ENCODE data around the gene KLHDC7B. TPM values are rescaled to one million over a fixed set of nuclear protein-coding genes. Genes with fewer than 3 reads are reported as not detected.

Gene KLHDC7B
- total and polyA plus RNA-seq, 8 donors, result 0.03 to 0.73 (median 0.07) TPM; not detected in 3

DNA sequence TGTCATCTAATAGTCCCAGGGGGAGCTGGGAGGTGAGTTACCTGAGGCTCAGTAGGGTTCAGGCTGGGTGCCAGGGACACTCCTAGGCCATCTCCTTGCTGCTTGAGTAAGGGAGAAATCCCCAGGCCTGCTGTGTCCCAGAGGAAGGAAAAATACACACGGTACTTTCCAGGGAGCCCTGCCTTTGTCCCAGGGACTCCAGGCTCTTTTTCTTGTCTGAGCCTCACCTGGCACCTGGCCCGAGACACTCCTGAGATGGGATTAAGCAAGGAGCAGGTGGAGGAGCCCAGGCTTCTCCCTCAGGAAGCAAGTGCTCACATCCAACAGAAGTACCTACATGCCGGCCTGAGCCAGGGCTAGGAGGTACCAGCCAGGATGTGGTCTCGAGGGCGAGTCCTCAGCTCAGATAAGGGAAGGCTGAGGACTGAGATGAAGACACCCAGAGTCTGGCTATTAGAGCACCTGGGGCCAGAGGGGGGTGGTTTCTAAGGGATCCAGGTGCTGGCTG is 899 bp upstream of the KLHDC7B start:
- peak overlapping the region; percentile 79 to 100 for H3K27ac ChIP-seq
- peak overlapping the region in 1 of 2 donors; percentile 23 for H3K4me3 ChIP-seq
- TF ChIP-seq, protein P1, sequence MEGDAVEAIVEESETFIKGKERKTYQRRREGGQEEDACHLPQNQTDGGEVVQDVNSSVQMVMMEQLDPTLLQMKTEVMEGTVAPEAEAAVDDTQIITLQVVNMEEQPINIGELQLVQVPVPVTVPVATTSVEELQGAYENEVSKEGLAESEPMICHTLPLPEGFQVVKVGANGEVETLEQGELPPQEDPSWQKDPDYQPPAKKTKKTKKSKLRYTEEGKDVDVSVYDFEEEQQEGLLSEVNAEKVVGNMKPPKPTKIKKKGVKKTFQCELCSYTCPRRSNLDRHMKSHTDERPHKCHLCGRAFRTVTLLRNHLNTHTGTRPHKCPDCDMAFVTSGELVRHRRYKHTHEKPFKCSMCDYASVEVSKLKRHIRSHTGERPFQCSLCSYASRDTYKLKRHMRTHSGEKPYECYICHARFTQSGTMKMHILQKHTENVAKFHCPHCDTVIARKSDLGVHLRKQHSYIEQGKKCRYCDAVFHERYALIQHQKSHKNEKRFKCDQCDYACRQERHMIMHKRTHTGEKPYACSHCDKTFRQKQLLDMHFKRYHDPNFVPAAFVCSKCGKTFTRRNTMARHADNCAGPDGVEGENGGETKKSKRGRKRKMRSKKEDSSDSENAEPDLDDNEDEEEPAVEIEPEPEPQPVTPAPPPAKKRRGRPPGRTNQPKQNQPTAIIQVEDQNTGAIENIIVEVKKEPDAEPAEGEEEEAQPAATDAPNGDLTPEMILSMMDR (IDR thresholded peaks at IDR 0.05), result no peak
- H3K4me1 ChIP-seq, result peaks cover 23 to 82% of the 10 kb centered on the region in 2 donors
- ATAC-seq (peak; percentile 29), DNase-seq (peak in 2 of 4 donors; percentile 81 to 85)
- H3K27me3 ChIP-seq, result peaks cover 33 to 37% of the 10 kb centered on the region in 2 donors
- intact Hi-C loops (cut with DNase I), result no loop called here
- H3K36me3 ChIP-seq, result no peaks in the 10 kb centered on the region
- no peaks in the 10 kb centered on the region for H3K9me3 ChIP-seq

DNA sequence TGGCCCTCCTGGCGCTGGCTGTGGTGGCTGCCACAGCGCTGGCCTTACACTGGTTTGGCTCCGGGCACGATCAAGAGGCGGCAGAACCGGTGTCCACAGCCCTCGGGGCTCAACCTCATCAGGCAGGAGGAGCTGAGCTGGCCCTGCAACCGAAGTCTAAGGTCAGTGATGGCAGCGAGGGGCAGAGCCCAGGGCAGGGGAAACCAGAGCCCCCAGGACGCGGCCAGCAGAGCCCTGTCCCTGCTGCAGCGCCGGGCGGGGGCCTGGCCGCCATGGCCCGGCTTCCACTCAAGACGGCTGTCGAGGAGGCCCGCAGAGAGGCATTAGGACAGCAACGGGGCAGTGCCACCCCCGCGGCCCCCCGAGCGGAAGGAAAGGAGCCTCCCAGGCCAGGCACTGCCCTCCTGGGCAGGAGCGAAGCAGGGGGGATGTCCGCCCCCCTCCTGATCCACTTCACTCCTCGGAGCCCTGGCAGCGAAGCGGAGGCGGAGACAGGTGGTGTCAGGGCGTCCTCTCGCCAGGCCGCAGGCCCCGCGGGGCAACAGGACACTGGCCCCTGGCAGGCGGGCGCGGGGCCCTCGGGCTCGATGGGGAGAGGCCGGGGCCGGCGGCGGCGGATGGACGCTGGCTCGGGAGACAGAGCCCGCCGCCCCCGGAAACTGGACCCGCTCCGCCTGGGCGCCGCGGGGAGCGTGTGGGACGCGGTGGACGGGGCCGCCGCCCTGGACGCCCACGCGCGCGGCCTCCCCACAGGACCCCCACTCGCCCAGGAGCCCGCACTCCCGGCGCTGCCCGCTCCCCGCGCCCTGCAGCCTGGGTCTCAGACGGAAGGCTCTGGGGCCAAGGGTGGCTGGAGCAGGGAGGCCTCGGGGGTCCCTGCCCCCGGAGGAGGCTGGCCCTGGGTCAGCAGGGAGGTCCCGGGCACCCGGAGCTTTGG is 895 bp downstream of the KLHDC7B start:
- Histone ChIP-seq H3K36me3 (no peaks in the 10 kb centered on the region), H3K4me3 (no peak overlapping the region), H3K27ac (no peak overlapping the region), H3K27me3 (peaks cover 33 to 42% of the 10 kb centered on the region in 2 donors), H3K4me1 (peaks cover 7 to 64% of the 10 kb centered on the region in 2 donors), H3K9me3 (no peaks in the 10 kb centered on the region)
- DNase-seq (no peak), ATAC-seq (no peak)
- TF ChIP-seq, protein P1 (IDR thresholded peaks at IDR 0.05), result no peak
- intact Hi-C loops (cut with DNase I), result no loop called here

DNA sequence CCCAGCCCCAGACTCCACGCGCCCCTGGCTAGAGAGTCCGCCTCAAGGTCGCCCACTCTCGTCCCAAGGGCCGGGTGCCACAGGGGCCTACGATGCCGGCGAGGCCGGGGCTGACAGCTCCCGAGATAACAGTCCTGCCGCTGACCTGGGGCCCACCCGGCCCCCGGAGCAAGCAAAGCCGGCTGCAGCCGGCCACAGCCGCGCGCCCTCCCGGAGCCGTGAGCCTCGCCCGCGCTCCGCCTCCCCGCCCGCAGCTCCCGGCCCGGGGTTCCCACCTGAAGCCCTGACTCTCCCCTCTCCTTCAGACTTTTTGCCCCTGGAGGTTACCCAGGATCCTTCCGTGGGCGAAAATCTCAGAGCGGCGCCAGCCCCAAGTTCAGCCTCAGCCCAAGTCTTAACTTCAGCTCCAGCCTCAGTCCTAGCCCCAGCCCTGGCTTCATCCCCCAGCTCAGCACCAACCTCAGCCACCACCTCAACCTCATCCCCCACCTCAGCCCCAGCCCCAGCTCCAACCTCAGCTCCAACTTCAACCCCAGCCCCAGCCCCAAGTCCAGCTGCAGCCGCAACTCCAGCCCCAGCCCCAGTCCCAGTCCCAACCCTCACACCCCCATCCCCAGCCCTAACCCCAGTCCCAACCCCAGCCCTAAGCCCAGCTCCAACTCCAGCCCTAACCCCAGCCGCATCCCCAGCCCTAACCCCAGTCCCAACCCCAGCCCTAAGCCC is 1.7 kb downstream of the KLHDC7B start:
- Histone ChIP-seq H3K4me1 (peaks cover 7 to 56% of the 10 kb centered on the region in 2 donors), H3K9me3 (no peaks in the 10 kb centered on the region), H3K4me3 (no peak overlapping the region), H3K36me3 (no peaks in the 10 kb centered on the region), H3K27me3 (peaks cover 33 to 42% of the 10 kb centered on the region in 2 donors), H3K27ac (no peak overlapping the region)
- intact Hi-C loops (cut with DNase I), result no loop called here
- DNase-seq (no peak), ATAC-seq (no peak)
- TF ChIP-seq, protein P1 (IDR thresholded peaks at IDR 0.05), result no peak

DNA sequence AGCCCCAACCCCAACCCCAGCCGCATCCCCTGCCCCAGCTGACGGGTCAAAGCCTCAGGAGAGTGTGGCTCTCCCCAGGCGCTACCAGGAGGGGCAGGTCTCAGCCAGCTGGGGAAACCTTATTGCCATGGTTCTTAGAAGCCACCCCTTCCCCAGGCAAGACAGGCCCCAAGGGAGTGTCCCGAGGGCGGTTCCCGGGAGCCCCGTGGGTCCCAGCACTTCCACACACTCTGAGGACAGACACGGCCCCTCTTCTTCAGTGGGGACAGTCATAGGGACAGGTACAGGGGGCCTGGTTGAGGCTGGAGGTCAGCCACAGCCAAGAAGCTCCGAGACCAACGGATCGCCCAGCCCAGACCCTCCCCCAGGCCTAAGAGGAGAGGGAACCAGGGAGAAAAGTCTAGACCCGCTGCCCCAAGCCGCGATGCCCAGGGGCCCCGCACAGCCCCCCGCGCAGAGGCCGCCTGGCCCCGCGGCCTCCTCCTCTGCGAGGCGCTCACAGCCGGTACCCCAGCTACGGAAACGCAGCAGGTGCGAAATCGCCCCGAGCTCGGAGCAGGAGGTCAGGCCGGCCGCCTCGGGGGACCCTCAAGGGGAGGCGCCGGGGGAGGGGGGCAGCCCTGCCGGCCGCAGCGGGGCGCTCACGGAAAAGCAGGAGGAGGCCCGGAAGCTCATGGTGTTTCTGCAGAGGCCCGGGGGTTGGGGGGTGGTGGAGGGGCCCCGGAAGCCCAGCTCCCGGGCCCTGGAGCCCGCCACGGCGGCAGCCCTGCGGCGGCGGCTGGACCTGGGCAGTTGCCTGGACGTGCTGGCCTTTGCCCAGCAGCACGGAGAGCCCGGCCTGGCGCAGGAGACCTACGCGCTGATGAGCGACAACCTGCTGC is 2.6 kb downstream of the KLHDC7B start:
- Histone ChIP-seq H3K27me3 (peaks cover 33 to 42% of the 10 kb centered on the region in 2 donors), H3K27ac (peak overlapping the region in 1 of 2 donors; percentile 20), H3K4me1 (peaks cover 7 to 51% of the 10 kb centered on the region in 2 donors), H3K9me3 (no peaks in the 10 kb centered on the region), H3K4me3 (peak overlapping the region; percentile 19 to 33), H3K36me3 (no peaks in the 10 kb centered on the region)
- TF ChIP-seq, protein P1 (IDR thresholded peaks at IDR 0.05), result no peak
- peak in 1 of 4 donors; percentile 86 for DNase-seq
- intact Hi-C loops (cut with DNase I), result no loop called here
- ATAC-seq, result peak; percentile 2

Measured in left lung (tissue), 10 donors.